D721Med (cell line): ENCODE data around the gene DTX3.

Experiments used
- DNase-seq: peaks from one replicate; pipeline ENCODE4 v3.0.0; 2011; ENCODE audit warnings: low spot score; ENCODE audit not compliant: insufficient read length
- FAIRE-seq: peaks from 2 replicates; lab custom pipeline; 2011; peaks lifted over from hg19 to GRCh38; lab: Jason Lieb, UNC
- CTCF ChIP-seq: IDR thresholded peaks from 2 replicates; pipeline ENCODE4 v1.5.1; 2012; ENCODE audit warnings: mild to moderate bottlenecking, control low read depth; ENCODE audit not compliant: insufficient read depth; ENCODE audit errors: missing control alignments

Gene DTX3

DNA sequence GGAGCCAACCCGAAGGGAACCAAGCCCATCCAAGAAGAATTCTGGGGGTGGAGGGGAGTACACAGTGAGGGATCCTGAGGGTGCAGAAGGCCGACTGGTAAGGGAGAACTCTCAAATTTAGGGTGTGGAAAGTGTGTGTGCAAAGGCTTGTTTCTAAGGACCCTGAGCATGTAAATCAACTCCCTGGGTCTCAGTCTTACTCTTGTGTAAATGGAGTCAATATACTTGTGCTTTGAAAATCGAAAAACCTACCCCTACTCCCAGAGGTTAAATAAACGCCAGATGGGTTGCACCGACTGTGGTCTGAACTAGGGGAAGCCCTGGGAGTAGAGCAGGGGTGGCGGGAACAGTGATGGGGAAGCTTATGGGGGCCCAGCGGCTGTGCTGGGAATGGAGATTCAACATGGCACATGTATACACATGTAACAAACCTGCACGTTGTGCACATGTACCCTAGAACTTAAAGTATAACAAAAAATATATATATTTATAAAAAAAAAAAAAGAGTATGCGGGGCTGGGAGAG is 22.4 kb downstream of the DTX3 start:
- FAIRE-seq (no peak), DNase-seq (no peak)
- TF ChIP-seq CTCF = no peak

- FAIRE-seq (no peak), DNase-seq (no peak)
- no peak for TF ChIP-seq CTCF
Observed at GRCh38 chr12:57627501-57628279, 23.1 kb downstream of the DTX3 start.

GRCh38 chr12:57628280-57629191 is 23.9 kb downstream of the DTX3 start:
- FAIRE-seq (no peak), DNase-seq (no peak)
- no peak for TF ChIP-seq CTCF

DNA sequence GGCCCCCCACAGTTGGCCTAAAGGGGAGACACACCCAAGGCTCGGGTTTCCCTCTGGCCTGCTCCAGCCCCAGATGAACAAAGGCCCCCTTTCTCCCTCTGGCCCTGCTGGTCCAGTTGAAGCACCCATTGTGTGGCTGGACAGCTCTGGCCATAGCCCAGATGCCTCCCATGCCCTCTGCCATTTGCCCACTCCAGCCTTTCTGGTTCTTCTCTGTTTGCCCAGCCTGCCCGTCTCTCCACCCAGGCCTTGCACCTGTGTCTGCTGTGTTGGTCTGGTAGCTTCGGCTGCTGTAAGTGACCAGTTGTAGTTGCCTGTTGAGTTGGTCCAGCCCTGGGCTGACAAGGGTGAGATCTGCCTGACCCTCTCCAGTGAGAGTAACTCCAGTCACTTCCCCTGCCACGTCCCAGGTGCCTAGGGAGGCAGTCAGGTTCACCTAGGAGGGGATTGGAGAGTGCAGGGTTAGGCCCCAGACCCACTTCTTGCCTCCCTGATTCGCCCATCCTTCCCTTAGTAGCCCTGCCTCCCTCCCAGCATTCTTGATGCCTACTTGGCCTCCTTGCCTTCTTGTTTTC is 25.4 kb downstream of the DTX3 start:
- TF ChIP-seq CTCF = no peak
- DNase-seq (no peak), FAIRE-seq (no peak)

DNA sequence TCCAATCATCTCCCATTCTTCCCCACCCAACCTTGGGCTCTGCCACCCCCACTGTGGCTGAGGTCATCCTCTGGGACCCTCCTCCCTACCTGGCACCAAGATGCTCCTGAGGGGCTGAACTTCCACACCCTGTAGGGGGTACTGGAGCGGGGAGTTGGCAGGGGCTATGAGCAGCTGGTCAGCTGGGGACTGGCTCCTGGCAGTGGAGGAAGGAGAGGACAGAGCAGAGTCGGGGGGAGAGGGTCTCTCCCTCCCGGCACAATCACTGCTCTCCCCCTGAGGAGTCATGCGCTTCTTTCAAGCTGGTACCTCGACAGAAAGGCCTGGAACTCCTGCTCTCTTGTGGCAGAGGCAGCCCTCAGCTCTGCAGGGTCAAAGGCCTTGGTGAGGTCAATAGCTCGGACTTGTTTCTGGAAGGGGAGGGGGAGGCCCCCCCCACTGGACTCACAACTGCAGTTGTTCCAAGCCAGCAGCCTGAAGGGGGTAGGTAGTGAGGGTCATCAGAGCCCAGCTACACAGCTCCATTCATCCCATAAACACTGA is 26.3 kb downstream of the DTX3 start:
- no peak for FAIRE-seq
- TF ChIP-seq CTCF = no peak
- no peak for DNase-seq

DNA sequence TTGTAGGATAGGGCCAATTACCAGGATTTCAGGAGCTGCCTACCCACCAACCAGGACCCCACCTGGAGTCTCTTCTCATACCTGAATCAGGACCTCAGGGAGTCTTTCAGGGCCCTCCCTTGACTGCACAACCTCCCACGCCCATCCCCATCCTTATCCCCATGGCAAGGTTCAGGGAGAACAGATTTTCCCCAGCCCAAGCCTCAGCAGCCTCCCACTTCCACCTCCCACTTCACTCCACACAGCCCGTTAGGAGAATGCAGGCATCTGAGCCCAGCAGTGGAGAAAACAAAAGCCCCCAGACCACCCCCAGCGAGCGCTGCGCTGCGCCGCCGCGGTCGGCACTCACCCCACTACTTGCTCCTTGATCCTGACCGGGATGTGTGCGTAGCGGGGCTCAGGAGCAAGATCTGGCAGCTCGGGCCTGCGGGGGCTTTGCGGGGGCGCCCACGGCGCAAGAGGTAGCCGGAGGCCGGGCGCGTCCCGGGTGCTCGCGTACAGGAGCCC is 27.0 kb downstream of the DTX3 start:
- TF ChIP-seq CTCF = no peak
- FAIRE-seq = no peak
- DNase-seq = no peak
